K562 (cell line): ENCODE results near the gene SLC17A9. TPM values are rescaled to one million over a fixed set of nuclear protein-coding genes. Genes with fewer than 3 reads are reported as not detected.
A peak's percentile ranks its signal among the peaks of the same experiment; 100 is the strongest.

ENCODE experiments used
- CREB3 ChIP-seq: fragments of 450-650 bp; conservative IDR thresholded peaks from 2 replicates; pipeline ENCODE4 v1.6.1; 2016; ENCODE audit warnings: missing genetic modification characterization, low read depth, mild to moderate bottlenecking, missing compliant biosample characterization, moderate library complexity
- CXXC5 ChIP-seq: fragments of 250-450 bp; sonication (Bioruptor Pico); IDR thresholded peaks from 2 replicates; pipeline ENCODE4 v1.8.0; 2022; ENCODE audit warnings: inconsistent platforms, mild to moderate bottlenecking, moderate library complexity
- FOSL1 ChIP-seq: fragments of 200-800 bp; sonication (Bioruptor generic); conservative IDR thresholded peaks from 2 replicates; pipeline ENCODE4 v1.6.1; 2016; ENCODE audit warnings: missing genetic modification characterization, missing compliant biosample characterization
- FOXJ3 ChIP-seq: sonication (generic); formaldehyde crosslinking; IDR thresholded peaks from 2 replicates; pipeline ENCODE4 v1.4.0; 2020; ENCODE audit warnings: mild to moderate bottlenecking, missing genetic modification reagents
- HDAC1 ChIP-seq, 2 experiments: fragments of 450-650 bp; IDR thresholded peaks; 2 replicates each; pipeline ENCODE4 v1.6.1; 2016 to 2017; ENCODE audit warnings: inconsistent platforms in 1 of 2, mild to moderate bottlenecking in 1 of 2, moderate library complexity in 1 of 2
- HMBOX1 ChIP-seq: sonication (generic); IDR thresholded peaks from 2 replicates; pipeline ENCODE4 v1.6.1; 2016
- HSF4 ChIP-seq: fragments of 250-450 bp; sonication (Bioruptor Pico); IDR thresholded peaks from 2 replicates; pipeline ENCODE4 v2.1.2; 2022; ENCODE audit warnings: mild to moderate bottlenecking, moderate library complexity, borderline replicate concordance
- MAFG ChIP-seq: fragments of 450-650 bp; conservative IDR thresholded peaks from 2 replicates; pipeline ENCODE4 v1.6.1; 2016; ENCODE audit warnings: missing genetic modification characterization, missing compliant biosample characterization
- MAFK ChIP-seq: IDR thresholded peaks from 2 replicates; pipeline ENCODE4 v1.6.1; 2011; ENCODE audit warnings: low read length, improper control_type of control experiment
- MLX ChIP-seq, 2 experiments: fragments of 450-650 bp in 1 of 2; sonication (generic) in 1 of 2; formaldehyde crosslinking; conservative IDR thresholded peaks; 2 replicates each; pipeline versions ENCODE4 v1.4.0 to v1.8.1; 2020 to 2022; ENCODE audit warnings: mild to moderate bottlenecking in 1 of 2, missing genetic modification reagents in 1 of 2
- NR0B1 ChIP-seq: fragments of 450-650 bp; IDR thresholded peaks from one replicate; pipeline ENCODE4 v1.6.1; 2018; ENCODE audit warnings: mild to moderate bottlenecking, moderate library complexity; ENCODE audit not compliant: partially characterized antibody
- POLR2A ChIP-seq: fragments of 450-650 bp; conservative IDR thresholded peaks from 2 replicates; pipeline ENCODE4 v1.6.1; 2016
- PYGO2 ChIP-seq: fragments of 450-650 bp; IDR thresholded peaks from 2 replicates; pipeline ENCODE4 v1.6.1; 2016; ENCODE audit warnings: mild to moderate bottlenecking, missing genetic modification characterization, moderate library complexity, missing compliant biosample characterization
- RAD21 ChIP-seq, 2 experiments: fragments of 250-450 bp in 1 of 2; fragments of 450-650 bp in 1 of 2; sonication (Bioruptor Pico) in 1 of 2; formaldehyde crosslinking in 1 of 2; IDR thresholded peaks in 1 of 2; conservative IDR thresholded peaks in 1 of 2; 2 replicates each; pipeline versions ENCODE4 v1.4.0 to v1.8.0; 2020 to 2022; ENCODE audit warnings: mild to moderate bottlenecking in 2 of 2, moderate library complexity in 1 of 2
- RBFOX2 ChIP-seq: fragments of 200-400 bp; formaldehyde crosslinking; IDR thresholded peaks from 2 replicates; pipeline ENCODE4 v1.6.1; 2017; ENCODE audit warnings: low read depth, mild to moderate bottlenecking, low read length, moderate library complexity
- RBM17 ChIP-seq: fragments of 200-400 bp; formaldehyde crosslinking; IDR thresholded peaks from 2 replicates; pipeline ENCODE4 v1.6.1; 2017; ENCODE audit warnings: low read depth, mild to moderate bottlenecking, low read length, borderline replicate concordance
- RBM25 ChIP-seq: fragments of 200-400 bp; formaldehyde crosslinking; IDR thresholded peaks from 2 replicates; pipeline ENCODE4 v1.6.1; 2018; ENCODE audit warnings: low read length, low read depth, moderate library complexity; ENCODE audit not compliant: severe bottlenecking
- THRAP3 ChIP-seq: fragments of 450-650 bp; IDR thresholded peaks from 2 replicates; pipeline ENCODE4 v1.6.1; 2016; ENCODE audit warnings: mild to moderate bottlenecking, inconsistent platforms, borderline replicate concordance
- TOE1 ChIP-seq, 2 experiments: fragments of 450-650 bp in 1 of 2; sonication (generic) in 1 of 2; formaldehyde crosslinking in 1 of 2; IDR thresholded peaks; 2 replicates each; pipeline versions ENCODE4 v1.7.1 to v1.8.0; 2016 to 2022; ENCODE audit warnings: borderline replicate concordance in 2 of 2, mild to moderate bottlenecking in 2 of 2, antibody characterized with exemption in 1 of 2, inconsistent platforms in 1 of 2, low read depth in 1 of 2, missing genetic modification reagents in 1 of 2, moderate library complexity in 1 of 2
- USF2 ChIP-seq: sonication (generic); formaldehyde crosslinking; IDR thresholded peaks from 2 replicates; pipeline ENCODE4 v1.5.0; 2020; ENCODE audit warnings: missing genetic modification reagents
- polyA plus RNA-seq, 8 experiments: library from polyadenylated mRNA; depleted of rRNA in 4 of 8; stranded (reverse) in 5 of 8; unstranded in 3 of 8; fragments of >200 nt; fragmentation: Nextera tagmentation in 2 of 8; fragmentation: Illumina TruSeq in 1 of 8; extraction: Ambion mirVana in 2 of 8; extraction: Trizol in 1 of 8; gene quantifications; 2 replicates each; pipeline versions ENCODE4 v1.2.1 to v1.2.3, GENCODE V29; 2011 to 2014; ENCODE audit warnings: inconsistent platforms in 1 of 8, missing spikeins in 1 of 8
- total RNA-seq, 7 experiments: library from RNA; depleted of rRNA in 6 of 7; stranded (reverse); fragments of >200 nt in 6 of 7; fragmentation: Illumina TruSeq in 2 of 7; extraction: Trizol in 2 of 7; gene quantifications; 2 replicates each; pipeline versions ENCODE4 v1.2.1 to v1.2.3, GENCODE V29; 2011 to 2021; ENCODE audit warnings: low replicate concordance in 1 of 7

SLC17A9 gene
- total and polyA plus RNA-seq, 9 of the 15 experiments (the other 6 are each of a cell fraction or from before 2014, with no cell fraction given), result 0.04 to 0.31 TPM; not detected in 7

- TF ChIP-seq USF2 (CRISPR knock-in tag) (no peak), RAD21 (CRISPR knock-in tag; conservative IDR thresholded peaks at IDR 0.05 in 1 of 2, IDR thresholded peaks at IDR 0.05 in 1 of 2) (no peak), THRAP3 (no peak), FOXJ3 (no peak), HMBOX1 (no peak), RBM25 (peak; percentile 76), RBM17 (no peak), CREB3 (tag) (no peak), RBFOX2 (peak; percentile 99), HSF4 (CRISPR knock-in tag) (no peak), TOE1 (IDR thresholded peaks at IDR 0.05; ENCODE audit: borderline replicate concordance) (peak; percentile 72), TOE1 (CRISPR knock-in tag; IDR thresholded peaks at IDR 0.05; ENCODE audit: borderline replicate concordance, low read depth) (no peak), MLX (CRISPR knock-in tag; conservative IDR thresholded peaks at IDR 0.05) (no peak), POLR2A (peak; percentile 94), MAFK (no peak), HDAC1 (IDR thresholded peaks at IDR 0.05) (peak in 1 of 2 experiments; percentile 83; a peak in 2 of 4 replicates), NR0B1 (no peak), FOSL1 (tag) (peak; percentile 28; the same call in 1 of the 2 replicates), CXXC5 (CRISPR knock-in tag) (peak; percentile 93), MAFG (no peak), PYGO2 (tag) (no peak)
Observed at GRCh38 chr20:62937268-62938104, 15.0 kb upstream of the SLC17A9 start (continued).
